ENCODE measurements around the gene SREK1IP1.

Gene SREK1IP1

DNA sequence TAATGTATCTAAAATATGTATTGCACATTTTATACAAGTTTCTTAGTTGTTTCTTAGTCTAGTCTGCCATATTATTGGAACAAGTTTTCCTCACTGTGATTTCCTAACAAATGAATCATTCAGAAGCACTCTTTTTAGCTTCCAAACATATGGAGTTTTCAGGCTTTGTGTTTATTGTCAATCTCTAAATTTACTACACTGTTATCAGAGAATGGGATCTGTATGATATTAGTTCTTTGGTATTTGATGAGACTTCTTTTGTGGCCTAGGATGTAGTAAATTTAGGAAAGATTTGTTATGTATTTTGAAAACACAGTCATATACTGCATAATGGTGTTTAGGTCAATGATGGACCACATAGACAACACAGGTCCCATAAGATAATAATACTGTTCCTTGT, 25.7 kb downstream of the SREK1IP1 start:
- TF ChIP-seq GATA2 (IDR thresholded peaks at IDR 0.05; ENCODE audit: low read depth, low read length) (no peak), GATA3 (IDR thresholded peaks at IDR 0.05; ENCODE audit: low read depth, low read length) (no peak)

- no peak for TF ChIP-seq GATA2 (IDR thresholded peaks at IDR 0.05; ENCODE audit: low read depth, low read length)
- TF ChIP-seq GATA3 (IDR thresholded peaks at IDR 0.05; ENCODE audit: low read depth, low read length) = no peak
Measured at GRCh38 chr5:64742411-64742810, 26.1 kb downstream of the SREK1IP1 start.

- TF ChIP-seq GATA3 (IDR thresholded peaks at IDR 0.05; ENCODE audit: low read depth, low read length) (no peak), GATA2 (IDR thresholded peaks at IDR 0.05; ENCODE audit: low read depth, low read length) (no peak)
Measured at GRCh38 chr5:64727150-64727549, 41.3 kb downstream of the SREK1IP1 start.

- no peak for TF ChIP-seq GATA2 (IDR thresholded peaks at IDR 0.05; ENCODE audit: low read depth, low read length)
- TF ChIP-seq GATA3 (IDR thresholded peaks at IDR 0.05; ENCODE audit: low read depth, low read length) = no peak
Measured at GRCh38 chr5:64722588-64722987, 45.9 kb downstream of the SREK1IP1 start.

DNA sequence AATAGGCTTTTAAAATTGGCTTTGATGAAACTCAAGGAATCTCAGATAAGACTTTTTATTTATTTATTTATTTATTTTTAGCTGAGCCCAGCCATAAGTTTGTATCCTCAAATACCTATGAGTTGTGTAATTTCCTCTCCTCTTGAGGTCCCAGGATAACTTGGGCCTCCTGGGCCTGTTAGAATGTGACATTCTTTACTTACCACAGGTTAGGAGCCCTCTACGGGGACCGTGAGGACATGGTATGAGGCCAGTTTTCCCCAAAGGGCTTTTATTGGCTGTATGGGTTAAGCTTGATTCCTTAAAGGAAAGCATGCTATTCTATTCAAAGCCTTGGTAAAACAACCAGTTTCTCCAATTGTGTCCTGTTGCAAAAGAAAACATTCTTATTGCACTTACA, 61.3 kb downstream of the SREK1IP1 start:
- TF ChIP-seq GATA2 (IDR thresholded peaks at IDR 0.05; ENCODE audit: low read depth, low read length) (no peak), GATA3 (IDR thresholded peaks at IDR 0.05; ENCODE audit: low read depth, low read length) (no peak)

GRCh38 chr5:64700765-64701164, 67.7 kb downstream of the SREK1IP1 start:
- TF ChIP-seq GATA3 (IDR thresholded peaks at IDR 0.05; ENCODE audit: low read depth, low read length) = no peak
- no peak for TF ChIP-seq GATA2 (IDR thresholded peaks at IDR 0.05; ENCODE audit: low read depth, low read length)

DNA sequence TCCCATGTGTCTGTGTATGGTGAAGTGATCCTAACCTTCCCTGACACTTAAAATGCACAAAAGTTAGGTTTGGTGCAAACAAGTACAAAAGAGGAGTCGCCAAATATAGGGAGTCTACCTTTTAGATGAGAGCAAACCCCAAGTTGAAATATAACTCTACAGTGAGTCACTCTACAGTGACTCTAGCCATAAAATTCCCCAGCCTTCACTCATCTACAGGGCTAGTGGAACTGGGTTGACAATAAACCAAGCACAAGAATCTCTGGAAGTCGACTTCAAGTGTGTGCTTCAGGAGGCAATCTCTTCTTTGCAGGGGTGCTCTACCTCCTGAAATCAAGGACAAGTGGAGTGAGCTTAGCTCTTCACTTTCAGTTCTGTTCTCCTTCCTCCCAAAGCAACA, 74.9 kb downstream of the SREK1IP1 start:
- TF ChIP-seq GATA2 (IDR thresholded peaks at IDR 0.05; ENCODE audit: low read depth, low read length) = no peak
- TF ChIP-seq GATA3 (IDR thresholded peaks at IDR 0.05; ENCODE audit: low read depth, low read length) = no peak

GRCh38 chr5:64691291-64691690, 77.2 kb downstream of the SREK1IP1 start:
- TF ChIP-seq GATA2 (IDR thresholded peaks at IDR 0.05; ENCODE audit: low read depth, low read length) = no peak

GRCh38 chr5:64690417-64691151, 77.9 kb downstream of the SREK1IP1 start, which contains the start of gene SHISAL2B:
Gene SHISAL2B, plus strand, starts transcription at chr5:64690503. Its CDS starts 121 bp downstream, at chr5:64690624.
- no peak for TF ChIP-seq GATA3 (IDR thresholded peaks at IDR 0.05; ENCODE audit: low read depth, low read length)

GRCh38 chr5:64690104-64690416, 78.4 kb downstream of the SREK1IP1 start:
- TF ChIP-seq GATA2 (IDR thresholded peaks at IDR 0.05; ENCODE audit: low read depth, low read length) (no peak), GATA3 (IDR thresholded peaks at IDR 0.05; ENCODE audit: low read depth, low read length) (no peak)

- TF ChIP-seq GATA2 (IDR thresholded peaks at IDR 0.05; ENCODE audit: low read depth, low read length) (no peak), GATA3 (IDR thresholded peaks at IDR 0.05; ENCODE audit: low read depth, low read length) (no peak)
Measured at GRCh38 chr5:64688965-64689364, 79.5 kb downstream of the SREK1IP1 start.

DNA sequence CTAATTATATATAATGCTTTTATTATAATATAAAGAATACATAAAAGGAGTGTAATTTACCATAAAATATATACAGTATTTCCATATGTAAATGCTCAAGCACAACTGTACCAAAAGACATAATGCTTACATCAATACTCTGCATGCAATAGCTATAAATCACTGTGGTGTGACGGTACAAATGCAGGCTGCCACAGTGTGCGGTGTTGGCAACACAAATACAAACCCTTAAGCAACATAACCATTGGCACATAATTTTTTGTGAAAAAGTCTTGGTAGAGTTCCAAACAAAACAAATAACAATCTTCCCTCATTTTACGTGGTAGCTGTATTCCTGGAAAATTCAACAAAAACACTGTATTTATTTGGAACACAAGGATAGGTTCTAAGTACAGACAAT, 80.1 kb downstream of the SREK1IP1 start:
- TF ChIP-seq GATA2 (IDR thresholded peaks at IDR 0.05; ENCODE audit: low read depth, low read length) = no peak

GRCh38 chr5:64685866-64686265, 82.6 kb downstream of the SREK1IP1 start:
- TF ChIP-seq GATA2 (IDR thresholded peaks at IDR 0.05; ENCODE audit: low read depth, low read length) (no peak), GATA3 (IDR thresholded peaks at IDR 0.05; ENCODE audit: low read depth, low read length) (no peak)

GRCh38 chr5:64682608-64683007, 85.9 kb downstream of the SREK1IP1 start:
- TF ChIP-seq GATA3 (IDR thresholded peaks at IDR 0.05; ENCODE audit: low read depth, low read length) (no peak), GATA2 (IDR thresholded peaks at IDR 0.05; ENCODE audit: low read depth, low read length) (no peak)

- TF ChIP-seq GATA2 (IDR thresholded peaks at IDR 0.05; ENCODE audit: low read depth, low read length) = no peak
- no peak for TF ChIP-seq GATA3 (IDR thresholded peaks at IDR 0.05; ENCODE audit: low read depth, low read length)
Measured at GRCh38 chr5:64680289-64680688, 88.2 kb downstream of the SREK1IP1 start.

GRCh38 chr5:64678374-64678773, 90.1 kb downstream of the SREK1IP1 start:
- TF ChIP-seq GATA2 (IDR thresholded peaks at IDR 0.05; ENCODE audit: low read depth, low read length) = no peak

All from SH-SY5Y (cell line).